ENCODE data around the gene ULK3. TPM values are rescaled to one million over a fixed set of nuclear protein-coding genes. Genes with fewer than 3 reads are reported as not detected.

Gene ULK3
- total and polyA plus RNA-seq, 2 donors (not counting 3 experiments of a cell fraction or from before 2014, with no cell fraction given): 36.0 to 48.6 TPM

- Histone ChIP-seq H4K20me1 (replicated peaks; ENCODE audit: control insufficient read depth, extremely low read depth, insufficient read depth, low read length) (no peaks in the 10 kb centered on the region), H3K9me3 (replicated peaks; ENCODE audit: control insufficient read depth, insufficient read depth, low read length) (no peaks in the 10 kb centered on the region), H3K79me2 (ENCODE audit: control insufficient read depth, insufficient read depth, low read length) (peaks cover 1% of the 10 kb centered on the region), H3K4me3 (replicated peaks in 1 of 3; ENCODE audit: insufficient read depth in 1 of 3, low read depth in 1 of 3, low read length in 3 of 3) (no peak overlapping the region), H3K36me3 (ENCODE audit: control insufficient read depth in 2 of 2, extremely low read depth in 1 of 2, insufficient read depth in 2 of 2, low read length in 2 of 2) (peaks cover 11 to 58% of the 10 kb centered on the region in 2 experiments), H3K27ac (ENCODE audit: insufficient read depth, low read depth, low read length) (no peak overlapping the region), H3K4me2 (ENCODE audit: insufficient read depth, low read length) (no peak overlapping the region), H3K4me1 (ENCODE audit: control insufficient read depth, extremely low read depth, insufficient read depth, low read length) (no peaks in the 10 kb centered on the region), H3K9ac (replicated peaks; ENCODE audit: extremely low read depth, insufficient read depth, low read length) (no peak overlapping the region), H2AFZ (ENCODE audit: low read depth, low read length) (no peak overlapping the region), H3K9me1 (replicated peaks; ENCODE audit: control insufficient read depth, extremely low read depth, insufficient read depth, low read length) (no peaks in the 10 kb centered on the region), H3K27me3 (ENCODE audit: control insufficient read depth in 2 of 2, insufficient read depth in 2 of 2, low read length in 2 of 2) (no peaks in the 10 kb centered on the region)
- FAIRE-seq (no peak), DNase-seq (ENCODE audit: low read depth, low spot score) (no peak)
- ChIA-PET POLR2A (interaction anchor here (0.7 kb wide), 1 partner anchor 23 kb away, joined by 3 read pairs; no protein-coding TSS in a partner anchor), CTCF (no interaction called here)
- TF ChIP-seq CTCF (IDR thresholded peaks at IDR 0.05; ENCODE audit: extremely low read depth in 1 of 2, insufficient read depth in 1 of 2, low read depth in 1 of 2, low read length in 2 of 2) (no peak), POLR2A (IDR thresholded peaks at IDR 0.05; ENCODE audit: low read depth, low read length) (no peak), FOS (IDR thresholded peaks at IDR 0.05; ENCODE audit: borderline replicate concordance, insufficient read depth, low read length) (no peak), GATA2 (IDR thresholded peaks at IDR 0.05; ENCODE audit: insufficient read depth, insufficient read length, low read depth, low read length) (no peak), POLR2AphosphoS5 (IDR thresholded peaks at IDR 0.05; ENCODE audit: insufficient read depth, low read depth, low read length) (no peak), MAX (IDR thresholded peaks at IDR 0.05; ENCODE audit: insufficient read depth, insufficient read length) (no peak), MYC (IDR thresholded peaks at IDR 0.05; ENCODE audit: low read depth, low read length) (no peak), JUN (IDR thresholded peaks at IDR 0.05; ENCODE audit: borderline replicate concordance, insufficient read depth, insufficient read length, low read depth) (no peak), EZH2 (IDR thresholded peaks at IDR 0.05; ENCODE audit: borderline replicate concordance, low read depth, low read length, severe bottlenecking) (no peak)
- intact Hi-C loops (cut with micrococcal nuclease) (no loop called here), dilution Hi-C loops (cut with MboI; ENCODE audit: extremely low pct_ligation_motif_present, low sequenced_read_pairs) (no loop called here)
- BruUV-seq (replicated peaks): no TSS peak
Observed at GRCh38 chr15:74851960-74852359, 9.0 kb upstream of the ULK3 start.

Data from endothelial cell of umbilical vein (primary cell).